GM12878 (cell line): Measurements from ENCODE around the gene RHBDD3. TPM values are rescaled to one million over a fixed set of nuclear protein-coding genes. Genes with fewer than 3 reads are reported as not detected.

Source experiments
- CBFB ChIP-seq: IDR thresholded peaks from 2 replicates; pipeline ENCODE4 v1.6.1; 2016; ENCODE audit warnings: antibody characterized with exemption, low read depth
- CBX3 ChIP-seq: fragments of 200-600 bp; sonication (generic); IDR thresholded peaks from 2 replicates; pipeline ENCODE4 v1.6.1; 2016; ENCODE audit warnings: low read depth, borderline replicate concordance
- CHD1 ChIP-seq: IDR thresholded peaks from 2 replicates; pipeline ENCODE4 v1.6.1; 2012; ENCODE audit warnings: low read depth, low read length, improper control_type of control experiment
- CREB1 ChIP-seq: IDR thresholded peaks from 2 replicates; pipeline ENCODE4 v1.6.1; 2012; ENCODE audit warnings: low read depth, mild to moderate bottlenecking, inconsistent platforms
- EP300 ChIP-seq, 2 experiments: fragments of 150-350 bp in 1 of 2; IDR thresholded peaks; 2 replicates each; pipeline ENCODE4 v1.6.1; 2011 to 2012; ENCODE audit warnings: low read depth in 2 of 2, low read length in 2 of 2, borderline replicate concordance in 1 of 2, improper control_type of control experiment in 1 of 2, inconsistent platforms in 1 of 2; ENCODE audit not compliant: control insufficient read depth in 1 of 2
- HDAC2 ChIP-seq: fragments of 200-600 bp; sonication (generic); IDR thresholded peaks from 2 replicates; pipeline ENCODE4 v1.6.1; 2017
- IRF4 ChIP-seq: IDR thresholded peaks from 2 replicates; pipeline ENCODE4 v1.6.1; 2011; ENCODE audit warnings: low read depth, low read length
- IRF5 ChIP-seq: fragments of 450-650 bp; IDR thresholded peaks from 2 replicates; pipeline ENCODE4 v1.6.1; 2017; ENCODE audit warnings: borderline replicate concordance
- NFIC ChIP-seq: IDR thresholded peaks from 2 replicates; pipeline ENCODE4 v1.6.1; 2012; ENCODE audit warnings: low read depth, mild to moderate bottlenecking, inconsistent platforms, low read length, moderate library complexity
- RAD51 ChIP-seq: fragments of 450-650 bp; IDR thresholded peaks from 2 replicates; pipeline ENCODE4 v1.6.1; 2016; ENCODE audit warnings: moderate library complexity, mild to moderate bottlenecking, inconsistent platforms
- RCOR1 ChIP-seq: conservative IDR thresholded peaks from 2 replicates; pipeline ENCODE4 v1.6.1; 2012; ENCODE audit warnings: low read depth, low read length, improper control_type of control experiment
- RELB ChIP-seq: fragments of 450-650 bp; IDR thresholded peaks from 2 replicates; pipeline ENCODE4 v1.6.1; 2017; ENCODE audit warnings: low read depth, mild to moderate bottlenecking, moderate library complexity
- REST ChIP-seq: IDR thresholded peaks from 2 replicates; pipeline ENCODE4 v1.6.1; 2012; ENCODE audit warnings: mild to moderate bottlenecking, low read depth, low read length
- TAF1 ChIP-seq: IDR thresholded peaks from 2 replicates; pipeline ENCODE4 v1.6.1; 2011; ENCODE audit warnings: mild to moderate bottlenecking, low read depth, low read length, borderline replicate concordance
- WRNIP1 ChIP-seq: IDR thresholded peaks from 2 replicates; pipeline ENCODE4 v1.6.1; 2011; ENCODE audit warnings: low read depth, low read length, improper control_type of control experiment, borderline replicate concordance
- YBX1 ChIP-seq: fragments of 450-650 bp; IDR thresholded peaks from 2 replicates; pipeline ENCODE4 v1.6.1; 2016; ENCODE audit warnings: antibody characterized with exemption
- YY1 ChIP-seq: IDR thresholded peaks from 2 replicates; pipeline ENCODE4 v1.6.1; 2011; ENCODE audit warnings: low read depth, mild to moderate bottlenecking, low read length
- ZBTB4 ChIP-seq: fragments of 450-650 bp; formaldehyde crosslinking; IDR thresholded peaks from 2 replicates; pipeline ENCODE4 v1.4.0; 2022; ENCODE audit warnings: mild to moderate bottlenecking, moderate library complexity
- ZNF274 ChIP-seq: IDR thresholded peaks from one replicate; pipeline ENCODE4 v1.8.0; 2011; ENCODE audit not compliant: insufficient read length, insufficient read depth
- polyA plus RNA-seq, 11 experiments: library from polyadenylated mRNA; depleted of rRNA in 4 of 11; unstranded in 6 of 11; stranded (reverse) in 5 of 11; fragments of >200 nt; fragmentation: Nextera tagmentation in 4 of 11; fragmentation: Illumina TruSeq in 1 of 11; extraction: Ambion mirVana in 4 of 11; extraction: Trizol in 1 of 11; gene quantifications; 1 replicate in 1 of 11; 2 replicates in 10 of 11; pipeline versions ENCODE4 v1.2.1 to v1.2.3, GENCODE V29; 2011 to 2016; ENCODE audit warnings: inconsistent platforms in 2 of 11, missing spikeins in 2 of 11, low read depth in 1 of 11
- total RNA-seq, 4 experiments: library from RNA; depleted of rRNA in 3 of 4; stranded (reverse); fragments of >200 nt in 3 of 4; fragmentation: Illumina TruSeq in 1 of 4; extraction: Trizol in 1 of 4; gene quantifications; 2 replicates each; pipeline versions ENCODE4 v1.2.1 to v1.2.3, GENCODE V29; 2013 to 2021
- TF ChIP-seq, protein P1 (sequence below): IDR thresholded peaks from 2 replicates; pipeline ENCODE4 v1.6.1; 2012; ENCODE audit warnings: low read depth, low read length, improper control_type of control experiment

Gene RHBDD3
- total and polyA plus RNA-seq, 10 of the 15 experiments (the other 5 are each of a cell fraction or from before 2014, with no cell fraction given) = 0.27 to 41.2 (median 20.1) TPM

DNA sequence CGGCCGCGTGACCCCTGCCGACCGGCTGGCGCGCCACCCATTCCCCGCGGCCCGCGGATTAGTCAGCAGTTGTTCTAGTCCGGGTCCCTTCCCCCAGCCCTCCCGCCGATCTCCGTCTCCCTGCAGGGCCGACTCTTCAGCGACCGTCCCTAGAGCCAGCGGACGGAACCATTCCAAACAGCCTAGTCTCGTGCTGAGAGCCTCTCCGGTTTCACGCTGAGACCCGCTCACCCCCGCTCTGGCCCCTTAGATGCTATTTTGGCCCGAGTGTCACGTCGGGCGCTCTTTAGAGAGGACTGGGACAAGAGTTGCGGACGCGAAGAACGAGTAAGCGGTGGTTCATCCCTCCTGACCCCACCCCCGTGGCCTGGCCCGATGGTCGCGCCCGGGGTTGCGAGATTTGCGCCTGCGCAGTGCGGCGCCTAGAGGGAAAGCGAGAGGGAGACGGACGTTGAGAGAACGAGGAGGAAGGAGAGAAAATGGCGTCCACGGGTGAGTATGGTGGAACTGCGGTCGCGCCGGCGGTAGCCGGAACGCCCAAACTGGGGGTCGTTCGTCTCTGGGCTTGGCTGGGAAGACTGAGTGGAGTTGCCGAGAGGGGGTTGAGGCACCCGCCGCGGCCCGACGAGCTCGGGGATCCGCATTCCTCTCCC, at the start of gene RHBDD3, which contains the start of gene EWSR1 (continued):
- TF ChIP-seq REST (0 out of 2 replicates have a peak, but pooled peaks have one; percentile 22), ZNF274 (no peak), HDAC2 (no peak), TAF1 (peak; percentile 95), CHD1 (peak; percentile 99), YBX1 (no peak), NFIC (0 out of 2 replicates have a peak, but pooled peaks have one; percentile 52), RCOR1 (no peak), EP300 (IDR thresholded peaks at IDR 0.05; ENCODE audit: borderline replicate concordance in 1 of 2, control insufficient read depth in 1 of 2, low read depth in 2 of 2, low read length in 2 of 2) (no peak), IRF4 (no peak), IRF5 (no peak), CBFB (peak; percentile 48), RELB (peak; percentile 100), CREB1 (peak; percentile 79), ZBTB4 (CRISPR knock-in tag) (no peak), CBX3 (no peak), RAD51 (peak; percentile 59), WRNIP1 (no peak), YY1 (peak; percentile 96)
- TF ChIP-seq, protein P1, sequence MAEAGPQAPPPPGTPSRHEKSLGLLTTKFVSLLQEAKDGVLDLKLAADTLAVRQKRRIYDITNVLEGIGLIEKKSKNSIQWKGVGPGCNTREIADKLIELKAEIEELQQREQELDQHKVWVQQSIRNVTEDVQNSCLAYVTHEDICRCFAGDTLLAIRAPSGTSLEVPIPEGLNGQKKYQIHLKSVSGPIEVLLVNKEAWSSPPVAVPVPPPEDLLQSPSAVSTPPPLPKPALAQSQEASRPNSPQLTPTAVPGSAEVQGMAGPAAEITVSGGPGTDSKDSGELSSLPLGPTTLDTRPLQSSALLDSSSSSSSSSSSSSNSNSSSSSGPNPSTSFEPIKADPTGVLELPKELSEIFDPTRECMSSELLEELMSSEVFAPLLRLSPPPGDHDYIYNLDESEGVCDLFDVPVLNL = peak; percentile 41; the same call in 1 of the 2 replicates
